IMR-90 (cell line): ENCODE results near the gene DPP6.

ENCODE experiments used
- MAZ ChIP-seq: IDR thresholded peaks from 2 replicates; pipeline ENCODE4 v1.6.1; 2012; ENCODE audit warnings: low read depth, mild to moderate bottlenecking, low read length, improper control_type of control experiment, moderate library complexity, borderline replicate concordance
- POLR2A ChIP-seq: IDR thresholded peaks from 2 replicates; pipeline ENCODE4 v1.6.1; 2012; ENCODE audit warnings: mild to moderate bottlenecking, low read depth, low read length
- RFX5 ChIP-seq: IDR thresholded peaks from 2 replicates; pipeline ENCODE4 v1.8.0; 2012; ENCODE audit warnings: low read depth, mild to moderate bottlenecking, low read length, moderate library complexity
- TF ChIP-seq, protein P1 (sequence below): conservative IDR thresholded peaks from 2 replicates; pipeline ENCODE4 v1.5.1; 2012; ENCODE audit warnings: mild to moderate bottlenecking, low read depth, low read length, improper control_type of control experiment
- TF ChIP-seq, protein P2 (sequence below): fragments of 150-350 bp; IDR thresholded peaks from 2 replicates; pipeline ENCODE4 v1.6.1; 2016; ENCODE audit warnings: low read depth, mild to moderate bottlenecking, low read length, moderate library complexity, borderline replicate concordance
- TF ChIP-seq, protein P3 (sequence below): fragments of 150-350 bp; IDR thresholded peaks from 2 replicates; pipeline ENCODE4 v1.6.1; 2017; ENCODE audit warnings: mild to moderate bottlenecking, antibody characterized with exemption, low read length, low read depth

DNA sequence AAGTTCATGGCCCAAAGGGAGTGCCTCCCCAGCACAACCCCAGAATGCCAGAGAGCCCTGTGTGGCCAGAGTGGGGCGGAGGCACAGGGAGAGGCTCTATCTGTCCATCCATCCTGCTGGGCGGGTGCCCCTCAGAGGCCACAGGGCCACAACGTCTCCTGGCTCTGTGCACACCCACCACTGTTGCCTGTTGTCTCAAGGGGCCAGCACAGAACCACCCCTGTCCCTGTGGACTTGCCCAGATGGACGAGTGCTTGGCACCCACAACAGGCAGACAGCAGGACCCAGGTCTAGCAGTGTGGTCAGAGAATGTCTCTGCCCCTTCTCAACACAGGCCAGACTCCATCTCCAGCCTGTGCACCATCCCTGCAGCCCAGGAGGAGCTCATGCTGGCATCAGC is 857.9 kb downstream of the DPP6 start:
- TF ChIP-seq, protein P1, sequence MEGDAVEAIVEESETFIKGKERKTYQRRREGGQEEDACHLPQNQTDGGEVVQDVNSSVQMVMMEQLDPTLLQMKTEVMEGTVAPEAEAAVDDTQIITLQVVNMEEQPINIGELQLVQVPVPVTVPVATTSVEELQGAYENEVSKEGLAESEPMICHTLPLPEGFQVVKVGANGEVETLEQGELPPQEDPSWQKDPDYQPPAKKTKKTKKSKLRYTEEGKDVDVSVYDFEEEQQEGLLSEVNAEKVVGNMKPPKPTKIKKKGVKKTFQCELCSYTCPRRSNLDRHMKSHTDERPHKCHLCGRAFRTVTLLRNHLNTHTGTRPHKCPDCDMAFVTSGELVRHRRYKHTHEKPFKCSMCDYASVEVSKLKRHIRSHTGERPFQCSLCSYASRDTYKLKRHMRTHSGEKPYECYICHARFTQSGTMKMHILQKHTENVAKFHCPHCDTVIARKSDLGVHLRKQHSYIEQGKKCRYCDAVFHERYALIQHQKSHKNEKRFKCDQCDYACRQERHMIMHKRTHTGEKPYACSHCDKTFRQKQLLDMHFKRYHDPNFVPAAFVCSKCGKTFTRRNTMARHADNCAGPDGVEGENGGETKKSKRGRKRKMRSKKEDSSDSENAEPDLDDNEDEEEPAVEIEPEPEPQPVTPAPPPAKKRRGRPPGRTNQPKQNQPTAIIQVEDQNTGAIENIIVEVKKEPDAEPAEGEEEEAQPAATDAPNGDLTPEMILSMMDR, result no peak
- TF ChIP-seq RFX5 (no peak), POLR2A (no peak), MAZ (no peak)
- TF ChIP-seq, protein P2, sequence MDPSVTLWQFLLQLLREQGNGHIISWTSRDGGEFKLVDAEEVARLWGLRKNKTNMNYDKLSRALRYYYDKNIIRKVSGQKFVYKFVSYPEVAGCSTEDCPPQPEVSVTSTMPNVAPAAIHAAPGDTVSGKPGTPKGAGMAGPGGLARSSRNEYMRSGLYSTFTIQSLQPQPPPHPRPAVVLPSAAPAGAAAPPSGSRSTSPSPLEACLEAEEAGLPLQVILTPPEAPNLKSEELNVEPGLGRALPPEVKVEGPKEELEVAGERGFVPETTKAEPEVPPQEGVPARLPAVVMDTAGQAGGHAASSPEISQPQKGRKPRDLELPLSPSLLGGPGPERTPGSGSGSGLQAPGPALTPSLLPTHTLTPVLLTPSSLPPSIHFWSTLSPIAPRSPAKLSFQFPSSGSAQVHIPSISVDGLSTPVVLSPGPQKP, result no peak
- TF ChIP-seq, protein P3, sequence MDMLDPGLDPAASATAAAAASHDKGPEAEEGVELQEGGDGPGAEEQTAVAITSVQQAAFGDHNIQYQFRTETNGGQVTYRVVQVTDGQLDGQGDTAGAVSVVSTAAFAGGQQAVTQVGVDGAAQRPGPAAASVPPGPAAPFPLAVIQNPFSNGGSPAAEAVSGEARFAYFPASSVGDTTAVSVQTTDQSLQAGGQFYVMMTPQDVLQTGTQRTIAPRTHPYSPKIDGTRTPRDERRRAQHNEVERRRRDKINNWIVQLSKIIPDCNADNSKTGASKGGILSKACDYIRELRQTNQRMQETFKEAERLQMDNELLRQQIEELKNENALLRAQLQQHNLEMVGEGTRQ, result no peak
